SK-MEL-5 (cell line): ENCODE results near the gene EBF3. TPM values are rescaled to one million over a fixed set of nuclear protein-coding genes. Genes with fewer than 3 reads are reported as not detected.

Experiments
- DNase-seq: peaks from one replicate; pipeline ENCODE4 v3.0.0-alpha.2; 2016; ENCODE audit warnings: low read depth, low spot score
- in situ Hi-C: cut with HindIII; loops from 2 replicates; pipeline ENCODE4 v1.10.0; 2016; ENCODE audit warnings: low sequenced_read_pairs, high pct_unique_total_duplicates, low pct_unique_long_range_greater_than_20kb
- total RNA-seq: library from RNA; depleted of rRNA; stranded (reverse); fragments of >200 nt; shearing (Covaris generic); gene quantifications from 2 replicates; pipeline ENCODE4 v1.2.3, GENCODE V29; 2014

EBF3 gene
- total RNA-seq, 1 experiment from 2014 or later: 23.6 TPM

DNA sequence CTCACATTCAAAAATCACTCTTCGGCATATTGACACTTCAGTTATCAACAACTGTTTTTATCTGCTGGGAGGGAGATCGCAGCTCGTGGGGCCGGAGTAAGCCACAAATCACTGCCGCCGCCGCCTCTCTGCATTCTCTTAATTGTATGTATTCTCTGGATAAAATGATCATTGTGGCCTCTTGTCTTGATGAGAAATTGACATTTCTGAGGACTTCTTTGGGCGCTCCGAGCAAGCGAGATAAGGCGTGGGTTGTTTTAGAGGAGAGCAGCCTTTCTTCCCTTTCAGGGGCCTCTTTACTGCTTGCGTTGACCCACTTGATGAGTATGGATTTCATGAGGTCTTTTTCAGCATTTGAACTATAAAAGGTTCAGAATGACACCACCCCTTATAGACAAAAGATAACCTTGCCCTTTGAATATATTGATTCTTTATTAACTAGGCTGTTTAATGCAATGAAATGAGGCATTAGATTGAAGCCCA, 130.6 kb downstream of the EBF3 start:
- no peak for DNase-seq
- in situ Hi-C loops: no loop called here

DNA sequence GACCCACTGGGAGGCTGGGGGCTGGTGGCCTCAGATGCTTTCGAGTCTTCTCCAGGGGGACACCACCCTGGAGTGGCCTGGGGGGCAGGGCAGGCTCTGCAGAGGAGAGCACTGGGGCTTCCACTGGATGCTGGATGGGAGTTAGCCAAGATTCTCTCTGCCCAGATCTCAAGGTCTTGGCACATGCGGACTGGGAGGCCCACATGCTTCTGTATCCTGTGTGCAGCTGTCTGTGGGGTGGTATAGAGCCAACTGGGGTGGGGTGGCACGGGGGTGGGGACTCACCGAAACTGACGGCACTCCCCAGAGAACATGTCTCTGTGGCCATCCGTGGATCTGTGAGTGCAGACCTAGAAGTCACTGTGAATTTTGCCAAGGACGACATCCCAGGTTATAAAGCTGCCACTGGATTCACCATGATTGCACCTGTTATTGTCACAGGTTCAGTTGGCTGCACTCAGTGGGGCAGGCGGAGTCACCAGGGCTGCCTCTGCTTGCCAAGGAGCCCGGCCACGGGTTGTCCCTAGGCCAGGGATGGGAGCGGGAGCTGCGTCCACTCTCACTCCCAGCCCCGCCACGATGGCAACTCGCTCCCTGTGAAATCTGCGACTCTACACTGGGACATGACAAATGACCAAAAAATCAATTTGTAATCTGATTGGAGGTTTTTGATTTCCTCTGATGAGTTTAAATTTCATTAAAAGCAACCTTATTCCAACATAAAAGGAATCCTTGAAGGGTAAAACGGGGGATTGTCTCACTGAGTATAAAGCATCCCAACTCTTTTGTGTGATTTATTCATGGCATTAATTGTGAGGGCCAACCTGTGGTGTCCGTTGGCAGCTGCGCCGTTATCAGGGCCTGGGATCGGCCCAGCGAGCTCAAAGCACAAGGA, 131.3 kb downstream of the EBF3 start:
- DNase-seq: no peak
- in situ Hi-C loops: no loop called here

DNA sequence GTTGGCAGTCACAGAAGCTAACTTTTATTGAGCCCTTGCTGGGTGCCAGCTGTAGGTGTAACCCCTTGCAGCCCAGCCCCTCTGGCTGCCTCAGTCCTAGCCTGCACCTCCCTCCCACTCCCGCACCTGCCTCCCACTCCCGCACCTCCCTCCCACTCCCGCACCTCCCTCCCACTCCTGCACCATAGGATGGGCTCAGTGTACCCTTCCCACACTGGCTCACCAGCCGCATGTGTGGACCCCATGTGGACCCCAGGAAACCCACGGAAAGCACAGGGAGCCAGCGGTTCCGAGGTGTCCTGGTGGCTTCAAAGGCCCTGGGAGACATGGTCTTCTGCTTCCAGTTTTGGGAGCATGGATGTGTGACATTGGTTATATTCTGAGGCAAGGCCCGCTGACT, 132.9 kb downstream of the EBF3 start:
- DNase-seq: no peak

DNA sequence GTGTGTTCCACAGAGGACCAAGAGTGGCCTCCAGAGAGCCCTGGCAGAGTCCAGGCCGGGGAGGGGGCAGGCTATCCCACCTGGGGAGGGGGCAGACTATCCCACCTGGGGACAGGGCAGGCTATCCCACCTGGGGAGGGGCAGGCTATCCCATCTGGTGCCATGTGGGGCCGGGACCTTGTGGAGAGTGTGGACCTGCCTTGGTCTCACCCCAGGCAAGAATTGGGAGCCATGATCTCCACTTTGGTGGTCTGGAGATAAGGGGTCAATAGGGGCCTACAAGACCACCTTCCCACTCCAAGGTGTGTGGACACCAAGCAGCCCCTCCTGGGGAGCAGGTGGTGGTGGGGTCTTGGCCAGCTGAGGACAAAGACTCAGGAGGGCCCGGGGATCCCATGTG, 138.2 kb downstream of the EBF3 start:
- no peak for DNase-seq
- in situ Hi-C loops: no loop called here

More for the DNA sequence above, 132.9 kb downstream of the EBF3 start:
- in situ Hi-C loops: no loop called here

DNA sequence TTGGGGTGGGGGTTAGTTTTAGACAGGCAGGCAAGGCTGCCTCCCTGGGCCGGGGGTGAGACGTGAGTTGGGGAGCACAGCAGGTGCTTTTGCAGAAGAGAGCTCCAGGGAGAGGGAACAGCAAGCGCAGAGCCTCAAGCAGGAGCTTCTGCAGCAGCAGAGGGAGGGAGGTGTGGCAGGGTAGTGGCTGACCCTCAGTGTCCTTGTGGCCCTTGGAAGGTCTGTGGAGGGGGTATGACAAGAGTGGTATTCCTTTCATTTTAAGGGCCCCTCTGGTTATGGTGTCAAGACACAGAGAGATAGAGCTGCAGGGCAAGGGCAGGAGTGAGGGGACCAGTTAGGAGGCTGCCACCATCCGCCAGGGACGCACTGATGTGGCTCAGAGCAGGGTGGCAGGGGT, 138.9 kb downstream of the EBF3 start:
- in situ Hi-C loops: no loop called here
- no peak for DNase-seq

DNA sequence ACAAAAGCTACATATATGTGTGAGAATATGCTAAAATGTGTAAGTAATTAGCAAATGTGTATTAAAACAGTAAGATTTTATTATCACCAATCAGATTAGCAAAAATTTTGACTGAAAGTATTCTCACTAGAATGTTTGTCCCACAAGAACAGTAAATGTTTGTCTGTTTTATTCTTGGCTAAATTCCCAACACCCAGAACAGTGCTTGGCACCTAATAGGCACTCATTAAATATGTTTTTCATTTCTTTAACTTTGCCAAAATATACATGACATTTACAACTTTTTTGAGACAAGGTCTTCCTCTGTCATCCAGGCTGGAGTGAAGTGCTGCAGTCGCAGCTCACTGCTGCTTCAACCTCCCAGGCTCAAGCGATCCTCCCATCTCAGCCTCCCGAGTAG, 143.6 kb downstream of the EBF3 start:
- in situ Hi-C loops: no loop called here

DNA sequence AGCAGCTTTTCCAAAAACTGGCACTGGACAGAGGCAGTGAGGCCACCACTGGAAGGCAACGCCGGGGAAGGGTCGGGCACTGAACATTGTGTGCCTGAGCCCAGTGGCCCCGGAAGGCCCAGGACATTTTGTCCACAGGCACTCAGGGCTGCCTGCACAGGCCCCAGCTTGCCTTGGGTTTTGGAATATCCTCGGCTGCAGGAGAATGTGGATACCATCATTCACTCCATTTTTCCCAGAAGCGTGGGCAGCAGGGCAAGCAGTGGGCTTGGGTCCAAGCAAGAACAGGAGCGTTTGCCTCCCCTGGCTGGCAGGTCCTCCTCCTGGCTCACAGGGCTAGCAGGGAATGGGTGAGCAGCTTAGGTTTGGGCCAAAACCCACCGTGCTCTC, 147.4 kb downstream of the EBF3 start:
- in situ Hi-C loops: no loop called here

More for the DNA sequence above, 143.6 kb downstream of the EBF3 start:
- DNase-seq: no peak

DNA sequence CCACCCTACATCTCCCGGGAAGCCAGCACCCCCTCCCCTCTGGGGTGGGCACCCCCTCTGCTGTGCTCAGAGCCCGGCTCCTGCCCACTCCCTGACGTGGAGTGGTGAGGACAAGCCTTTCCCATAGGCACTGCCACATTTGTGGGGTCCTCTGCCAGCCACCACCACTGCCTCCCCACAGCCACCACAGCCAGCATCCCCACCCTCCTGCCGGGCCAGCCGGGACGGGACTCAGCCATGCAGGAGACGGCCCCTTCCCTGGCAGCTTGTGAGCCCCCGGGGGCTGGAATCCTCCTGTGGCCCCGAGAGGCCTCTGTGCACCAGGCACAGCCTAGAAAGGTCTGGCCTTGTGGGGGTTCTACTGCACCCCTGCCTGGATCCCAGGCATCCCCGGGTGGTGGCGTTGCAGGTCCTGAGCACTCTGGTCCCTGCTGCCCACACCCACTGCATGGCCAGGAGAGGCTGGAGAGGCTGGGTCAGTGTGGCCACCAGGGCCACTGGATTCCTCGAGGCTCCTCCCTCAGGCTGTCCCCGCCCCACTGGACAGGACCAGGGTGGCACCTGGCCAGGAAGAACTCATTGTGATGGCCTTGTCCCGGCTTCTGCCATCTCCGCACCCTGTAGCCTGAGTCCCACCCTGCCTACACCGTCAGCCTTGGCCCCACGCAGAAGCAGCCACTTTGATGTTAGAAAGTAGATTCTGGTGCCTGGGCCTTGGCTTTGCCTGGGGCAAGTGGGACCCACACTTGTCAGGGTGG, 148.0 kb downstream of the EBF3 start:
- in situ Hi-C loops: no loop called here

More for the DNA sequence above, 147.4 kb downstream of the EBF3 start:
- DNase-seq: no peak

DNA sequence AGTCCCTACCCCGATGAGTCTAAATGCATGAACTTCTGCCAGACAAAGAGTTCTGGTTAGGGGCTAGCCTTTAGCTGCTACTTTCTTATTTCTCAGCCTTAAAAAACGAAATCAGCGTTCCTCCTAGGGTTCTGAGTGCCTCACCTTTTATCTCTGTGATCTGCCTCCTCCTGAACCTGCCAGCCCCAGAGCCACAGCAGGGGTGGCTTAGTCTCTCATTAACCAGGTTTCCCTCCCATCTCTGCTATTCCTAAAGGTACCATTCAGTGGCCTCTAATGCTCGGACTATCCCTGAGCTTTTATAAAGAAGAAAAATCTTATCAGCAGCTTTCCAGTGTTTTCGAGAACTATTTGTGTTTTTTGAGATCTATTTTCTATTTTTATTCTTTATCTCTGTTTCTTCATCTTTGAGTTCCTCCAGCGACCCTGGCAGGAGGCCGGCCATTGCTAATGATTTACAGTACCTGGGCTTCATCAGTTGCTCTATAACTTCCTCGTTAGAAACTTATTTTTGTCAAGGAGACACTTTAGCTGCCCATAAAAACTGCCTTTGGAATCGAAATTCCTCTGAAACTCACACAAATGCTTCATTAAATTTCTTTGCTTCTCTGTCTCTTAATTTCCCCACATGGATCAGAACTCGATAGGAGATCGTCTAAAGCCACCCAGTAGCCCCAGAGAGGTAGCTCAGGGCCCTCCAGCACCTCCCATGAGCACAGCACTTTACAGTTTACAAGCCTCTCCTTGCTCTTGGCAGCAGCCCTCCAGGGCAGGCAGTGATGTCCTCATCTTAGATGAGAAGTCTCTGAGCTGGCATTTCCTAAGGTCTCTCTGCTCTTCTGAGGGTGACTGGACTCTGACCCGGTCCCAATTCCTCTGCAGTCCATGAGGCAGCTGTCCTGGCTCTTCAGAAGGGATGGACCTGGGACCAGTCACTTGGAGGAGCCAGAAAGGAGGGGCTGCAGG, 149.1 kb downstream of the EBF3 start:
- in situ Hi-C loops: no loop called here
- no peak for DNase-seq

More for the DNA sequence above, 148.0 kb downstream of the EBF3 start:
- DNase-seq: no peak

DNA sequence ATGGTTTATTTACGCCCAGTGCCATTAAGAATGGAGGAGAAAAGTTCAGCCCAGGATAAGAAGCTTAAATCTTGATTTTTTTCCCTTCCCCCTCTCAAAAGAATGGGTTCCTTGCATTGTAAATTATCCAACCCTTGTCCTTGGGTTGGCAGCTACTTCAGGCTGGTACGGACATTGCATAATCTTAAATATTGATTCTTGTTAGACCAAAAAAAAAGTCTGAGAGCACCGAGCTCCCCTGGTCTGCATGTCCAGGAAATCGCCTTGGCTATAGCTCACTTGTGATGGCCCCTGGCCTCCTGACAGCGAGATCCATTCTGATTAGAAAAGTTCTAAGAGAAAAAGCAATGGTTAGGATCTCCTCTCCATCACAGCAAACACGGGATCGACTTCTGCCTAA, 151.7 kb downstream of the EBF3 start:
- no peak for DNase-seq
- in situ Hi-C loops: no loop called here

DNA sequence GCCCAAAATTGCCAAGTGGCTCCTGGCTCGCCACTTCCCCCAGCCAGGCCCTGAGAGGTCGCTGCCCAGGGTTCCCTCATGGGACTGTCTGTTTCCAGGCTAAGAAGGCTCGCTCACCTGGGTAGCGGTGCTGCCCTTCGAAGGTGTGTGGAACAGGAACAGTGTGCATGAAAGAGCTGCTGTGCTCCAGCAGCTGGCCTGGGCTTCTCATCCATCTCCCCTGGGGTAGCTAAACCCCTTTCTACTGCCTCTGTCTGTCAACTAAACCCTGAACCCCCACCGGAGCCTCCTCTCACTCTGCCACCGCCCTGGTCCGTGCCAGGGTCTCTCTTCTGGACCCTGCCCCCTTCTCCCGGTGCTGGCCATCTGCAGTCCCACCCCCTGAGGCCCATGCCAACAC, 152.9 kb downstream of the EBF3 start:
- in situ Hi-C loops: no loop called here
- no peak for DNase-seq

DNA sequence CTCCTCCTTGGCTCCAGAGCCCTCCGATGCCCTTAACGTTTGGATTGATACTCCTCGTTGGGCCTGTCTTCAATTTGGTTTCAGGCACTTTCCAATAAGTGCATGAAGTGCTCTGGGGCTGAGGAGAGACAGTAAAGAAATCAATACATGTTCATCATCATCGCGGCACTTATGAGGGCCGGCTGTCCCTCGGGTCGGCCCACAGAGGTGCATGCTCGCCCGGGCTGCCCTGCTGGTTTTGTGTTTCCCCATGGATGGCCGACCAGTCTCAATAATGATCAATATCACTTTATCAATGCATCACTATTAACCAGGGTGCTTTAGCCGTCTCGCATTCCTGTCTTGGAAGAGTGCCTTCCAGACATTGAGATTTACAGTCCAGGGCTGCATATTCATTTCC, 154.2 kb downstream of the EBF3 start:
- in situ Hi-C loops: no loop called here
- no peak for DNase-seq

DNA sequence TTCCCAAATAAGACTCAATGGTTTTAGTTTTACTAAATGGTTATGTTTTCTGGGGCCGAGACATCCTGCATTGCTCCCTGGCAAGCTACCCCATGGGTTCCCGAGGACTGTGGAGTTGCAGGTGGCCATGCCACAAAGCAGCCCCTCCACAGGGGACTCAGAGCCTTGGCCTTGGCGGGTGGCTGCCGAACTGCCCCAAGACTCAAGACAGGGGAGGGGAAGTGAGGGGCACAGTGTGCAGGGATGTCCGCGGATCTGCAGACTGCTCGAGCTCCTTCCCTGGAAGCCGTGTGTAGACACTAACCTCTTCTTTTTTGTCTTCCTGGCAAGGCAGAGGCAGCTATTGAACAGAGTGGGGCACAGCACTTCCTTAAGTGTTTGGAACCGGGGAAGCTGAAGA, 154.6 kb downstream of the EBF3 start:
- DNase-seq: no peak
- in situ Hi-C loops: no loop called here

DNA sequence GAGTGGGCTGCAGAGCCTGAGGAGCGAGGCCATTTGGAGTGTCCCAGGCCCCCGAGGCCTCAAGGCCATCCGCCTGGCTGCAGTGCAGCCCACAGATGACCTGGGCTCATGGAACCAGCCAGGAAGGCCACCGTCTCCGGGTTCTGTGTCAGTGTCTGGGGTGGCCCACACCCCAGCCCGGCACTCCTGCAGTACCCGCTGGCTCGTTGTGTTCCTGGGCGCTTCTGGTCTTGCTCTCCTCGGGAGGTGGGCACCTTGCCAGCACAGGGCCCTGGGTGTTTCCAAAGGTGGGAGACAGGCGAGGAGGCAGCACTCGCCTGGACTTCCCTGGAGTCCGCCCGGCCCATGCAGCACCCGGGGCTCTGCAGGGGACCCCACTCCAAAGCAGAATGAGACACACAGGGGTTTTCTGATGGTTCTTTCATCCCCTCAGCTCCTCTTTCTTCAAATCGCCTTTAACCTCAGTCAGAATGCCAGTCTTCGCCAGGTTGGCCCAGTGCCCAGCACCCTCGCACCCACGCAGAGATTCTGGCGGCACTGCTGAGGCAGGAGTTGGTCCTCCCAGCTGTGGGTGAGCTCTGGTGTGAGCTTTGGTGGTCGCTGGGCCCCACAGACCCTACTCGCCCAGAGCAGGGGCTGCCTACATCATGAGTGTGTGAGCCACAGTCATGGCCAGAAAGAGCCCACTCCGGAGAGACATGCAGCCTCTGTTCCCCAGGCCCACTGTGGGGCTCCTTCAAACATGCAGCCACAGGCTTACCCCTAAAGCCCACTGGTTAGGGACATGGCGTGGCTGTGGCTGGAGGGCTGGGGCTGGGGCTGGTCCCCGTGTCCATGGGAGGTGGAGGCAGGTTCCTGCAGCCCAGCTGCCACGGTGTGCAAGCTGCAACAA, 155.7 kb downstream of the EBF3 start:
- no peak for DNase-seq
- in situ Hi-C loops: no loop called here

DNA sequence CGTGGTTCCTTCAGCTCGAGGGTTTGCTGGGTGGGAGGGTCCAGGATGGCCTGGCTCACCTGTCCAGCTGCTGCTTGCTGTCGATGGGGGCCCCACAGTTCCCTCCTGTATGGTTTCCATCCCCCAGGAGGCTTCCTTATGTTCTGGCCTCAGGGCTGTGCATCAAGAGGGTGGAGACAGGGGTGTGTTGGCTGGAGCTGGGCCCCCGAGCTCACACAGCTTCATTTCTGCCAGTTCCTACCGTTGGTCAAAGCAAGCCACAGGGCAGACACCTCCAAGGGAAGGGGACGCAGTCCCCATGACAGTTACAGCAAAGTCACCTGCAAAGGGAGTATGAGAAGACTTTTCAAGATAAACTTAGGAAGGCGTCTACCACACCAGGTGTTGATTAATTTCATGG, 156.9 kb downstream of the EBF3 start:
- in situ Hi-C loops: no loop called here
- no peak for DNase-seq

DNA sequence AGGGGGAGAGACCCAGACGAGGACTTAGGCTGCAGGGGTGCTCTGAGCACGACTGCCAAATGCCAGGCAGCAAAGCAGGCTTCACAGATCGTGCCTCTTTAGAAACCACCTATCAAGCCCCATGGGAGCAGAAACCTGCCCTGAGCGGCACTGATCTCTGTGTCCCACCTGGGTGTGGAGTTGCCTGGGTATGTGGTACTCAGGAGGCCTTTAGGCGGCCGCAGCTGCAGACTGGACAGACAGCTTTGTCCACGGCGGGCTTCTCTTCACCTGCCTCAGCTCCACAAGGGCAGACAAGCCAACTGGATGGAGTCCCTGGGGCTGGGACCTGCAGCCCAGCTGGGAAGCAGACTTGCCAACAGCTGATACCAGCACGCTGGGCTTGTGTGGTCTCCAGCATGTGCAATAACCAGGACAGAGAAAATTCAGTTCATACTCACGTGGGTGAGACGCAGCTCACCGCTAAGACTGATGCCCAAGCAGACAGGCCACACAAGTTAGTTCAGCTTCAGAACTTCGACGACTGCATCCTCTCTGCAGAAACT, 163.2 kb downstream of the EBF3 start:
- in situ Hi-C loops: no loop called here

More for the DNA sequence above, 163.2 kb downstream of the EBF3 start:
- no peak for DNase-seq
